ENCODE results near the gene CTDP1. TPM values are rescaled to one million over a fixed set of nuclear protein-coding genes. Genes with fewer than 3 reads are reported as not detected.

The CTDP1 gene
- total RNA-seq, 1 experiment from 2014 or later: 33.7 TPM

DNA sequence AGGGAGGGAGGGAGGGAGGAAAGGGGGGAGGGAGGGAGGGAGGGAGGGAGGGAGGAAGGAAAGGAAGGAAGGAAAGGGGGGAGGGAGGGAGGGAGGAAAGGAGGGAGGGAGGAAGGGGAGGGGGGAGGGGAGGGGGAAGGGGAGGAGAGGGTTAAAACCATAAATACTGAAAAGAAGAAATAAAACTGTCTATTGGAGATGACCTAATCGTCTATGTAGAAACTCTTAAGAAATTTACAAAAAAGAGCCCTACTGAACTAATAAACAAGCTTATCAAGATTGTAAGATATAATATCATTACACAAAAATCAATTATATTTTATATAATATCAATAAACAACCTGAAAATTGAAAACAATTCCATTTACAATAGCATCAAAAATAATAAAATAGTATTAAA lies 32.3 kb upstream of the CTDP1 start:
- Histone ChIP-seq H2BK15ac (ENCODE audit: low read depth, low read length) (no peak overlapping the region), H2AFZ (ENCODE audit: low read length) (no peak overlapping the region), H3K56ac (ENCODE audit: insufficient read length, low read depth, low read length) (no peak overlapping the region), H3K4ac (ENCODE audit: low read depth, low read length) (no peak overlapping the region), H3K9me3 (ENCODE audit: control insufficient read depth, low read depth, low read length) (no peaks in the 10 kb centered on the region), H3K23ac (ENCODE audit: insufficient read length, low read depth, low read length) (no peak overlapping the region), H4K8ac (replicated peaks; ENCODE audit: insufficient read length, low read depth, low read length) (no peak overlapping the region), H4K20me1 (ENCODE audit: control insufficient read depth, insufficient read depth, insufficient read length) (no peaks in the 10 kb centered on the region), H3K27me3 (ENCODE audit: insufficient read depth, low read length) (no peaks in the 10 kb centered on the region), H3K14ac (ENCODE audit: insufficient read depth, low read length) (no peak overlapping the region), H3K4me2 (ENCODE audit: insufficient read depth, insufficient read length, low read length) (no peak overlapping the region), H2BK20ac (ENCODE audit: low read depth, low read length, poor library complexity, severe bottlenecking) (no peak overlapping the region), H4K91ac (ENCODE audit: insufficient read length, low read depth, low read length) (no peak overlapping the region), H3K27ac (ENCODE audit: insufficient read length, low read depth, low read length) (no peak overlapping the region), H3K9ac (ENCODE audit: extremely low read depth, insufficient read length, low read length) (no peak overlapping the region), H4K5ac (ENCODE audit: insufficient read length, low read depth, low read length) (no peak overlapping the region), H3K4me1 (ENCODE audit: insufficient read depth, low read length) (no peaks in the 10 kb centered on the region), H3K18ac (ENCODE audit: insufficient read length, low read depth, low read length) (no peak overlapping the region), H3T11ph (ENCODE audit: low read length) (no peak overlapping the region), H2BK120ac (ENCODE audit: low read depth, low read length, poor library complexity, severe bottlenecking) (no peak overlapping the region), H2BK12ac (ENCODE audit: insufficient read length, low read depth, low read length) (no peak overlapping the region), H2BK5ac (ENCODE audit: insufficient read length, low read length) (no peak overlapping the region), H2AK5ac (ENCODE audit: insufficient read length, low read length) (no peak overlapping the region), H3K23me2 (ENCODE audit: insufficient read length, low read depth, low read length, poor library complexity, severe bottlenecking) (no peaks in the 10 kb centered on the region), H3K79me1 (ENCODE audit: insufficient read depth, low read depth, low read length, poor library complexity, severe bottlenecking) (no peaks in the 10 kb centered on the region), H3K79me2 (ENCODE audit: insufficient read depth, low read length) (no peaks in the 10 kb centered on the region)
- Mint-ChIP-seq H3K4me3 (no peak overlapping the region), H3K27me3 (ENCODE audit: low read depth) (no peaks in the 10 kb centered on the region; the same call in 1 of the 2 replicates), H3K4me1 (peaks cover 0 to 4% of the 10 kb centered on the region in 2 experiments; a peak in 1 of 4 replicates), H3K9me3 (no peaks in the 10 kb centered on the region; a peak in 2 of 5 replicates), H3K27ac (no peak overlapping the region), H3K36me3 (ENCODE audit: insufficient read depth in 1 of 3, low read depth in 3 of 3) (no peaks in the 10 kb centered on the region)
- TF ChIP-seq, protein P1, sequence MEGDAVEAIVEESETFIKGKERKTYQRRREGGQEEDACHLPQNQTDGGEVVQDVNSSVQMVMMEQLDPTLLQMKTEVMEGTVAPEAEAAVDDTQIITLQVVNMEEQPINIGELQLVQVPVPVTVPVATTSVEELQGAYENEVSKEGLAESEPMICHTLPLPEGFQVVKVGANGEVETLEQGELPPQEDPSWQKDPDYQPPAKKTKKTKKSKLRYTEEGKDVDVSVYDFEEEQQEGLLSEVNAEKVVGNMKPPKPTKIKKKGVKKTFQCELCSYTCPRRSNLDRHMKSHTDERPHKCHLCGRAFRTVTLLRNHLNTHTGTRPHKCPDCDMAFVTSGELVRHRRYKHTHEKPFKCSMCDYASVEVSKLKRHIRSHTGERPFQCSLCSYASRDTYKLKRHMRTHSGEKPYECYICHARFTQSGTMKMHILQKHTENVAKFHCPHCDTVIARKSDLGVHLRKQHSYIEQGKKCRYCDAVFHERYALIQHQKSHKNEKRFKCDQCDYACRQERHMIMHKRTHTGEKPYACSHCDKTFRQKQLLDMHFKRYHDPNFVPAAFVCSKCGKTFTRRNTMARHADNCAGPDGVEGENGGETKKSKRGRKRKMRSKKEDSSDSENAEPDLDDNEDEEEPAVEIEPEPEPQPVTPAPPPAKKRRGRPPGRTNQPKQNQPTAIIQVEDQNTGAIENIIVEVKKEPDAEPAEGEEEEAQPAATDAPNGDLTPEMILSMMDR (conservative IDR thresholded peaks at IDR 0.05): no peak
- DNase-seq: no peak
- WGBS (ENCODE audit: extremely low coverage, insufficient read length, low lambda C conversion rate): no CpG with 5 or more reads among the region's 1 CpG

All from H9 (cell line).